GM12892 (cell line): Measurements from ENCODE around the gene CLASP1.

Experiments
- POLR2A ChIP-seq: IDR thresholded peaks from 2 replicates; pipeline ENCODE4 v1.6.1; 2011; ENCODE audit warnings: low read depth, low read length, control low read depth
- POLR2AphosphoS5 ChIP-seq: IDR thresholded peaks from 2 replicates; pipeline ENCODE4 v1.6.1; 2011; ENCODE audit warnings: low read depth, low read length, control low read depth
- TAF1 ChIP-seq: IDR thresholded peaks from 2 replicates; pipeline ENCODE4 v1.6.1; 2011; ENCODE audit warnings: low read depth, mild to moderate bottlenecking, control low read depth, low read length, borderline replicate concordance

GRCh38 chr2:121355488-121355887 is 293.8 kb downstream of the CLASP1 start:
- TF ChIP-seq POLR2AphosphoS5: no peak
- TF ChIP-seq POLR2A: no peak
- no peak for TF ChIP-seq TAF1
